GM19043 (cell line): ENCODE measurements around the gene TMEM168.
"Not testable (repeated sequence)": the region's sequence is repeated elsewhere in the genome, so short reads cannot be mapped to it uniquely, and the experiment has no call there.

ENCODE experiments used
- ATAC-seq: cut with Tn5 transposase; IDR thresholded peaks from one replicate; pipeline ENCODE4 v1.9.1; 2021; ENCODE audit warnings: low read depth; ENCODE audit not compliant: unreplicated experiment

The TMEM168 gene

GRCh38 chr7:112781558-112781957, 8.6 kb downstream of the TMEM168 start:
- no peak for ATAC-seq

- no peak for ATAC-seq
Observed at GRCh38 chr7:112781110-112781509, 9.1 kb downstream of the TMEM168 start.

- no peak for ATAC-seq
Observed at GRCh38 chr7:112779667-112780066, 10.5 kb downstream of the TMEM168 start.

GRCh38 chr7:112777406-112777805, 12.8 kb downstream of the TMEM168 start:
- ATAC-seq = no peak

DNA sequence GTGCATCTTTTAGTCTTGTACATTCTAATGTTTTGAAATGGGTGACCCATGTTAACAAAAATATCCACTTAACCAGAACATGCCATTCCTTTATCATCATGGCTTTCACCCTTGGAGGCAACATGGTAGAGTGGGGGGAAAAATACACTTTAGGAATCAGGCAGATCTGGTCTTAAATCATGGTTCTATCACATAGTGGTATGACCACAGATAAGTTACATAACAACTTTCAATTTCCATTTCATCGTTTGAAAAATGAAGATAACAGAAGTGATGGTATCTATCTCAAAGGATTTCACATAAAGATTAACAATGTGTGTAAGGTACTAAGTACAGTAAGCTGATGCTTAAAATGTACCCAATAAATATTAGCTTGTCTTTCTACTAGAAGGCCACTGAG, 19.0 kb downstream of the TMEM168 start:
- ATAC-seq = no peak

GRCh38 chr7:112770051-112770450, 20.1 kb downstream of the TMEM168 start:
- ATAC-seq = no peak

GRCh38 chr7:112765105-112765504, 25.1 kb downstream of the TMEM168 start:
- ATAC-seq = no peak

DNA sequence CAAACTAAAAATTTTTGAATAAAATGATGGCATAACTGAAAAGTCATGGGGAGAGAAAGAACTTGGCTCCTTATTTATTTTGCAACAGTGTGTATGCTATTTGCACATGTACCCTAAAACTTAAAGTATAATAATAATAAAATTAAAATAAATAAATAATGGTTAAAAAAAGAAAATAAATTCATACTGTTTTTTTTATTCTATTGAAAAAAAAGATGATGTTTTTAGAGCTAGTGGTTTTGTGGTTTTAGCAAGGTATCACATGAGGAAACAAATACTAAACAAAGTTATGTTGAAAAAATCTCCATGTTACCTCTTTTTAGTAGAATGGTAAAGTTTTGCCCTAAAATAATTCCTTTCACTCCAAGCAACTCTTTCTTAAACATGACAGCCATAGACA, 26.2 kb downstream of the TMEM168 start:
- no peak for ATAC-seq

DNA sequence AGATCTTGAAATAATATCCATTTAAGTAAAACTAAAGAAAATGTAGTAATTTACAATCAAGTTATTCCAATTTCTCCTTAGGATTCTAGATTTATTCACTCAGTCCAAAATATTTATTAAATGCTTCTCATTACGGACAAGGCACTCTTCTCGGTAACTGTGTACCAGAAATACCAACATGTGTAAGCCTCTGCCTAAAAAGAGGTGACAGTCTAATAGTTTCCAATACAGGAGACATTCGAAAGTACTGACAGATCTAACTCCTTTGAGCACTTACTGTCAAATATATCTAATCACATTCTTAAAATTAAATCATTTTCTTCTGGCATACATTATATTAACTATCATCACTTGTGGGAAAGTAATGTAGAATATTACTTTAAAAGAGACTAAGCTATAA, 26.9 kb downstream of the TMEM168 start:
- ATAC-seq = no peak

DNA sequence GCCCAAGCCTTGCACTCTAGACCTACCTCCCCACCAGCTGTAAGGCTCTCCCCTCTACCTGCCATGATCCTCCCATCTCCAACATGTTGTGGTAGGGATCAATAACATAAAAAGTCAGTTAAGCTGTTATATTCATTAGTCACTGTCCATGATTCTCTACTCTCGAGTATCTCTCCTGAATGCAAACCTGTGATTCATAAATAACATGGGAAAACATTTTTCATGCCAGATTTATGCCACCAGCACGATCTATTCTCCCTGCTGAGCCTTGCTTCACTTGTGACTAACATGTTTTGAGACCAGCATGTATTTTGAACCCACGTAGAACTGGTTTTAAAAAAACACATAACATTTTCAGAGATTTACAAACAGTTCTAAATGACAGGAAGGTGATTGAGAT, 30.3 kb downstream of the TMEM168 start:
- no peak for ATAC-seq

- ATAC-seq = no peak
Observed at GRCh38 chr7:112757337-112757736, 32.9 kb downstream of the TMEM168 start.

GRCh38 chr7:112753298-112753697, 36.9 kb downstream of the TMEM168 start:
- no peak for ATAC-seq

GRCh38 chr7:112752576-112752975, 37.6 kb downstream of the TMEM168 start:
- ATAC-seq = no peak

DNA sequence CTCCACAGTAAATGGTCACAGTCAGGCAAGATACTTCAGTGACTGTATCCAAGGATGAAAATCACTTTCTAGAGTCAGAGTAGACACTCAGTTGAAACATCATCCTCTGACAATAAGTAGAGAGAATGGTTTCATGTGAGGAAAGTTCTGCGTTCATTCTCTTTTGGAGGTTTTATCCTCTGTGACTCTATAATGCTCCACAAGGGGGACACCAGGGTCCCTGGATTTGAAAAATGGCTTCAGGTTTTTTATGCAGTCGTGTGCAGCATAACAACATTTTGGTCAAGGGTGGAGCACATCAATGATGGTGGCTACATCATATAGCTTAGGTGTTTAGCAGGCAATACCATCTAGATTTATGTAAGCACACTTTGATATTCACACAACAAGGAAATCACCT, 40.4 kb downstream of the TMEM168 start:
- ATAC-seq = no peak

GRCh38 chr7:112748381-112748780, 41.8 kb downstream of the TMEM168 start:
- no peak for ATAC-seq

DNA sequence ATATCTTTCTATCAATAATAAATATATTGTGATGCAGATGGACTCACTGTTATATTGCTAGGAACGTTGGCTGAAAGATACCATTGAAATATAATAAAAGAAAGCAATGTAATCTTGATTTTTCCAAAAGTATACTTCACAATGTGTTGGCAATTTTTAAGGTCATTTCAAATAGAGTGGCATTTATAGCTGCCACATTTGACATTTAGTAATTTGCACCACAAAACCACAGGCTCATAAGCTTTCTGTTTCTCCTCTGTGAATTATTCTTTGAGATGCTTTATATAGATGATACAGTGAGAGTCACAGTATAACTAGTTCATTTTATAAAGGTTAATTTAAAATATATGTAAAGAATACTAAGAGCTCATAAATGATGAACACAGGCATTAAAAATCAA, 44.6 kb downstream of the TMEM168 start:
- no peak for ATAC-seq

- no peak for ATAC-seq
Observed at GRCh38 chr7:112744818-112745217, 45.4 kb downstream of the TMEM168 start.

DNA sequence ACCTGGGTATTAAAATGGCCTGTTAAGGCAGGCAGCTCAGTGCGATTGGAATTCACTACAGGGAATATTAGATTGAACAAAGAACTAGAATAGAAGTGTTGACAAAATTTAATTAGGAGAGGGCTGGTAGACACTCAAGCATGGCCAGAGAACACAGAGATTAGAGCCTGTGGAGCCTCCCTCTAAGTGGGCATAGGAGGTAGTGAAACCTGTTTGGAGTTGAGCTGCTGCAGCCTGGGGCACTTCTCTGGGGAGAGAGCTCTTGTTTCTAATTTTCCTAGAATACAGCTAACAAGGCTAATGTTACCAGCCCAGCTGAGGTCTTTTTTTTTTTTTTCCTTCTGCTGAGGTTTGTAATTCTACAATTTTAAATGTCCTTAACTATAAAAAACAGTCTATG, 46.4 kb downstream of the TMEM168 start:
- no peak for ATAC-seq

DNA sequence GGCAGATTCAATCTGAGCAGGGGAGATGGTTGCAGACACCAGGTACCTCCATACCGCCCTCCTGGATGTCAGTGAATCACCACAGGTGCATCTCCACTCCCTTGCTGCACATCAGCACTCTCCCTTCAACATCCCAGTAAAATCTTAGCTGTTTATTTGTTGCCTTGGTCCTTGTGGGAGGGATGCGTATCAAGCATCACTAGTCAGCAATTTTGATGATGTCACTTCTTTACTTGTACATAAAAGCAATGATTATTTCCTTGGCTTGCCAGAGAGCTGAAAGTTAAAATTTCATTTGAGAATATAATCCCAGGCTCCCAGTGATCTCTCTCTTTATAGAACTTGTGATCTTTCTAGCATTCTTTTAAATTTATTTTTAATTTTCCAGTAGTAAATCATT, 49.5 kb downstream of the TMEM168 start:
- no peak for ATAC-seq

GRCh38 chr7:112739436-112740180, 50.6 kb downstream of the TMEM168 start:
- ATAC-seq = no peak

GRCh38 chr7:112735261-112735660, 54.9 kb downstream of the TMEM168 start:
- no peak for ATAC-seq

- not testable (repeated sequence) for ATAC-seq
Observed at GRCh38 chr7:112731324-112731723, 58.9 kb downstream of the TMEM168 start.

GRCh38 chr7:112726076-112726475, 64.1 kb downstream of the TMEM168 start:
- ATAC-seq = no peak
